Spleen (tissue), 11 donors: ENCODE data around the gene HOXA2. TPM values are rescaled to one million over a fixed set of nuclear protein-coding genes. Genes with fewer than 3 reads are reported as not detected.

Experiments used
- DNase-seq: peaks from one replicate; pipeline ENCODE4 v3.0.0-alpha.2; 2020
- H3K27ac ChIP-seq, 8 donors: fragments of 200-600 bp; sonication (generic) in 7 of 8; 1 replicate in 4 of 8; 2 replicates in 4 of 8; pipeline versions ENCODE4 v1.5.0 to v1.8.0; 2016 to 2021; ENCODE audit warnings: inconsistent platforms in 4 of 8, mild to moderate bottlenecking in 4 of 8, moderate library complexity in 1 of 8
- H3K27me3 ChIP-seq, 7 donors: fragments of 200-600 bp; sonication (generic) in 6 of 7; replicated peaks in 1 of 7; 1 replicate in 4 of 7; 2 replicates in 3 of 7; pipeline versions ENCODE4 v1.5.0 to v1.8.0; 2016 to 2021; ENCODE audit warnings: inconsistent platforms in 3 of 7, mild to moderate bottlenecking in 1 of 7
- H3K36me3 ChIP-seq, 6 donors: fragments of 200-600 bp; sonication (generic) in 5 of 6; 1 replicate in 4 of 6; 2 replicates in 2 of 6; pipeline versions ENCODE4 v1.5.0 to v1.8.0; 2016 to 2021; ENCODE audit warnings: inconsistent platforms in 2 of 6
- H3K4me1 ChIP-seq, 6 donors: fragments of 200-600 bp; sonication (generic) in 5 of 6; 1 replicate in 3 of 6; 2 replicates in 3 of 6; pipeline versions ENCODE4 v1.5.0 to v1.8.0; 2016 to 2021; ENCODE audit warnings: inconsistent platforms in 3 of 6
- H3K4me3 ChIP-seq, 8 donors: fragments of 200-600 bp; sonication (generic) in 7 of 8; 1 replicate in 4 of 8; 2 replicates in 4 of 8; pipeline versions ENCODE4 v1.5.0 to v1.8.0; 2016 to 2021; ENCODE audit warnings: inconsistent platforms in 4 of 8, mild to moderate bottlenecking in 4 of 8, moderate library complexity in 2 of 8
- H3K9me3 ChIP-seq, 8 donors: fragments of 200-600 bp; sonication (generic) in 7 of 8; 1 replicate in 4 of 8; 2 replicates in 4 of 8; pipeline versions ENCODE4 v1.5.0 to v1.8.0; 2016 to 2021; ENCODE audit warnings: inconsistent platforms in 4 of 8
- POLR2A ChIP-seq, 3 donors: fragments of 450-650 bp; IDR thresholded peaks; one replicate each; pipeline ENCODE4 v1.5.1; 2017; ENCODE audit warnings: antibody characterized with exemption in 3 of 3, mild to moderate bottlenecking in 1 of 3
- POLR2AphosphoS5 ChIP-seq, 3 donors: sonication (generic); formaldehyde crosslinking; IDR thresholded peaks; one replicate each; pipeline ENCODE4 v1.5.1; 2017; ENCODE audit warnings: antibody characterized with exemption in 3 of 3
- WGBS, 5 donors: extraction: QIAGEN DNeasy Blood & Tissue Kit in 3 of 5; methylation state at CpG; one replicate each; pipeline versions ENCODE4 v1.1.5 to v1.1.7; 2013 to 2018; 5-methylcytosine and 5-hydroxymethylcytosine counted together
- intact Hi-C: fragments of 100-400 bp; cut with DNase I; formaldehyde crosslinking; loops from one replicate; pipeline ENCODE4 v1.15.0; 2023; ENCODE audit warnings: low total_unique reads
- polyA plus RNA-seq, 3 donors: library from polyadenylated mRNA; stranded (reverse); fragments of 200-250 nt; gene quantifications; one replicate each; pipeline ENCODE4 v1.2.1, GENCODE V29; 2013
- total RNA-seq, 7 donors: library from RNA; depleted of rRNA in 3 of 7; stranded (reverse); fragments of >200 nt in 3 of 7; fragmentation: NEBNext Ultra II Directional in 4 of 7; extraction: Animal tissue kit (Norgen Biotek cat#: 25700) in 4 of 7; gene quantifications; one replicate each; pipeline versions ENCODE4 v1.1.0 to v1.2.1, GENCODE V29; 2016 to 2021
- TF ChIP-seq, protein P1 (sequence below), 11 experiments: fragments of 200-600 bp in 7 of 11; fragments of 450-650 bp in 4 of 11; sonication (generic) in 4 of 11; IDR thresholded peaks in 8 of 11; conservative IDR thresholded peaks in 3 of 11; 1 replicate in 7 of 11; 2 replicates in 4 of 11; pipeline versions ENCODE4 v1.4.0 to v1.8.0; 2016 to 2021; ENCODE audit warnings: antibody characterized with exemption in 11 of 11, inconsistent platforms in 4 of 11, mild to moderate bottlenecking in 1 of 11
- donor health status: healthy with polysubstance abuse.
- donor health status: DM: no; HTN: no; CAD: no; lungs with moderate emphysema.
- donor health status: DM: no; HTN: no; CAD: no.
- donor health status: Bipolar disorder and iron deficiency.
- donor health status: healthy.
- donor health status: DM: no; HTN: no; CAD: no.
- donor health status: DM: yes; HTN: yes; CAD: no.

HOXA2 gene
- total and polyA plus RNA-seq, 10 donors = 0.41 to 2.8 (median 0.90) TPM

- 73 to 80% (median 77%) methylated on average over 5 of the region's 5 CpGs for WGBS, 5 donors
- peaks cover 0 to 18% (median 0%) of the 10 kb centered on the region in 6 donors for H3K4me1 ChIP-seq
Measured at GRCh38 chr7:27125986-27126394, 23.5 kb upstream of the HOXA2 start.

GRCh38 chr7:27124902-27125689 is 22.6 kb upstream of the HOXA2 start:
- TF ChIP-seq POLR2AphosphoS5 (IDR thresholded peaks at IDR 0.05) (no peak), POLR2A (IDR thresholded peaks at IDR 0.05) (no peak)
- TF ChIP-seq, protein P1, sequence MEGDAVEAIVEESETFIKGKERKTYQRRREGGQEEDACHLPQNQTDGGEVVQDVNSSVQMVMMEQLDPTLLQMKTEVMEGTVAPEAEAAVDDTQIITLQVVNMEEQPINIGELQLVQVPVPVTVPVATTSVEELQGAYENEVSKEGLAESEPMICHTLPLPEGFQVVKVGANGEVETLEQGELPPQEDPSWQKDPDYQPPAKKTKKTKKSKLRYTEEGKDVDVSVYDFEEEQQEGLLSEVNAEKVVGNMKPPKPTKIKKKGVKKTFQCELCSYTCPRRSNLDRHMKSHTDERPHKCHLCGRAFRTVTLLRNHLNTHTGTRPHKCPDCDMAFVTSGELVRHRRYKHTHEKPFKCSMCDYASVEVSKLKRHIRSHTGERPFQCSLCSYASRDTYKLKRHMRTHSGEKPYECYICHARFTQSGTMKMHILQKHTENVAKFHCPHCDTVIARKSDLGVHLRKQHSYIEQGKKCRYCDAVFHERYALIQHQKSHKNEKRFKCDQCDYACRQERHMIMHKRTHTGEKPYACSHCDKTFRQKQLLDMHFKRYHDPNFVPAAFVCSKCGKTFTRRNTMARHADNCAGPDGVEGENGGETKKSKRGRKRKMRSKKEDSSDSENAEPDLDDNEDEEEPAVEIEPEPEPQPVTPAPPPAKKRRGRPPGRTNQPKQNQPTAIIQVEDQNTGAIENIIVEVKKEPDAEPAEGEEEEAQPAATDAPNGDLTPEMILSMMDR (IDR thresholded peaks at IDR 0.05 in 8 of 11, conservative IDR thresholded peaks at IDR 0.05 in 3 of 11) = no peak
- Histone ChIP-seq H3K36me3 (no peaks in the 10 kb centered on the region), H3K27ac (no peak overlapping the region), H3K27me3 (peaks cover 0 to 10% (median 0%) of the 10 kb centered on the region in 7 donors), H3K4me1 (peaks cover 0 to 26% (median 0%) of the 10 kb centered on the region in 6 donors), H3K4me3 (no peak overlapping the region), H3K9me3 (no peaks in the 10 kb centered on the region)
- no peak for DNase-seq
- WGBS, 5 donors = 79 to 88% (median 86%) methylated on average over 8 of the region's 8 CpGs
- intact Hi-C loops = no loop called here

More at GRCh38 chr7:27125986-27126394, 23.5 kb upstream of the HOXA2 start:
- H3K27me3 ChIP-seq = peaks cover 0 to 10% (median 0%) of the 10 kb centered on the region in 7 donors
- no peak overlapping the region for H3K4me3 ChIP-seq
- H3K36me3 ChIP-seq = no peaks in the 10 kb centered on the region
- no peak for DNase-seq
- intact Hi-C loops = no loop called here
- no peak for TF ChIP-seq POLR2AphosphoS5 (IDR thresholded peaks at IDR 0.05)
- no peak for TF ChIP-seq POLR2A (IDR thresholded peaks at IDR 0.05)
- TF ChIP-seq, protein P1 (IDR thresholded peaks at IDR 0.05 in 8 of 11, conservative IDR thresholded peaks at IDR 0.05 in 3 of 11) = no peak
- H3K9me3 ChIP-seq = no peaks in the 10 kb centered on the region
- no peak overlapping the region for H3K27ac ChIP-seq

DNA sequence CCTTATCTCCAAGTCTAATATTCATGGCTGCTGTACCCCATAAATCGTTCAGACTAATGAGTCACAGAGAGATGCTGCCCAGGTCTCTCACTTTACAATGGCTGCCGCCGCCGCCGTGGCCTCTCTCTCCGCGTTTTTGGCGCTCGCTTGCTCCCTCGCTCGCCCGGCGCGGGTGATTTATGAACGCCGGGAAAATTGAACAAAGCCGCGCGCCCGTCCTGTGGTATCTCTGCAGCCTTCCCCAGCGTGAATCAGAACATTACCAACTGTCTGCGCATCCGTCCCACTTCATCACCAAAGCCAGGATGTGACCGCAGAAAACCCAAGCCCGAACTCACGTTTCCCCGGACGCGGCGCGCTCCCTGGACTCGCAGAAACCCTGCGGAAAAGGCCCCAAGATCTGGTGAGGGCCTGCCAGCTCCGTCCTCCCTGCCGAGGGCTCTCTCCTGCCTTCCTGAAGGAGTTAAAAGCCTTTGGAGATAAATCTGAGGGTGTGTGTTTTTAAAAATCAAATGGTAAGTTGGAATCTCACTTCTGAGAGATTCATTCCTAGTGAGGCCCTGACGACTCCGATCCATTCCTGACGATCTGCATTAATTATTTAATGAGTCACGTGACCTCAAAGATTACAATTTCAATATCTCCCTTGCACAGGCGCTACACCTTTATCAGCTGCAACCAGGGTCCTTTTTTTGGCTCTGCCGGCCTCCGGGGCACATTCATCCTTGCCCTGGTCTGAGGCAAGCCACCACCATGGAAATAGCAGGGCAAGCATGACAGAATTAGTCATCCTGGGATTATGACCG is 21.8 kb upstream of the HOXA2 start:
- Histone ChIP-seq H3K27ac (no peak overlapping the region), H3K4me3 (no peak overlapping the region), H3K9me3 (no peaks in the 10 kb centered on the region), H3K27me3 (peaks cover 0 to 10% (median 0%) of the 10 kb centered on the region in 7 donors), H3K4me1 (peaks cover 0 to 24% (median 6%) of the 10 kb centered on the region in 6 donors), H3K36me3 (no peaks in the 10 kb centered on the region)
- intact Hi-C loops = no loop called here
- no peak for TF ChIP-seq POLR2A (IDR thresholded peaks at IDR 0.05)
- TF ChIP-seq, protein P1 (IDR thresholded peaks at IDR 0.05 in 8 of 11, conservative IDR thresholded peaks at IDR 0.05 in 3 of 11) = no peak
- WGBS, 5 donors = 90 to 96% (median 92%) methylated on average over 43 of the region's 43 CpGs
- DNase-seq = no peak
